Ishikawa (cell line): ENCODE measurements around the gene ARHGEF19.

ENCODE experiments used
- CEBPB ChIP-seq: IDR thresholded peaks from 2 replicates; pipeline ENCODE4 v1.6.1; 2012
- EGR1 ChIP-seq: IDR thresholded peaks from 2 replicates; pipeline ENCODE4 v1.6.1; 2012
- EP300 ChIP-seq: IDR thresholded peaks from 2 replicates; pipeline ENCODE4 v1.6.1; 2012; ENCODE audit warnings: borderline replicate concordance
- FOXM1 ChIP-seq: IDR thresholded peaks from 2 replicates; pipeline ENCODE4 v1.6.1; 2012; ENCODE audit warnings: low read depth, borderline replicate concordance
- MAX ChIP-seq: IDR thresholded peaks from 2 replicates; pipeline ENCODE4 v1.6.1; 2012
- RAD21 ChIP-seq: IDR thresholded peaks from 2 replicates; pipeline ENCODE4 v1.6.1; 2012; ENCODE audit warnings: low read depth
- USF1 ChIP-seq: IDR thresholded peaks from 2 replicates; pipeline ENCODE4 v1.6.1; 2012
- YY1 ChIP-seq: IDR thresholded peaks from 2 replicates; pipeline ENCODE4 v1.6.1; 2012; ENCODE audit warnings: low read depth
- TF ChIP-seq, protein P1 (sequence below): IDR thresholded peaks from 2 replicates; pipeline ENCODE4 v1.6.1; 2012; ENCODE audit warnings: low read depth, mild to moderate bottlenecking

DNA sequence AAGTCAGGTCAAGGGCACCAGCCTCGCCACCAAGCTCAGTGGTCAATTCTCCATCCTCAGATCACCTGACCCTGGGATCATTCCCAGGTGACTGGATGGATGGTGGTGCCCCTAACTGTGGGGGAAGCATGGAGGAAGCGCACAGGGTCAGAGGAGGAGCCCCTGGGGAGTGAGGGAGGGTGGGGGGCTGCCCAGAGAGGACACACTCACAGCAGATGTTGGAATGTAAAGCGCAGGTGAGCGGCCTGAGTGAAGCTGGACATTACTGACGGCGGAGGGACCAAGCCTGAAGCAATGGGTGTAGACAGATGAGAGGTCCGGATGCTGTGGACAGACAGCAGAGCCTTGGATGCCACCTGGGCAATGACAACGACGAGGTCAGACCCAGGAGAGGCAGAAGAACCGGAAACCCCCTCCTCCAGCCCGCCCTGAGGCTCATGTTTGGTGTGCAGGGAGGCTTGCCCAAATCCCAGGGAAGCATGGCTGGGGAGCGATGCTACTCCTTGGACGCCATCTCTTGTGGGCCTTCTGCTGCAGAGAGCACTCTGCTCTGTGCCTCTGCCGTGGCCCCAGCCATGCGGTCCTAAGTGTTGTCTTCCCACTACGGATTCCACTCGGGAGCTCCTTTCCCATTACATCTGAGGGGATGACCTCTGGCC is 30.2 kb upstream of the ARHGEF19 start:
- TF ChIP-seq EP300 (no peak), CEBPB (no peak), FOXM1 (no peak), MAX (no peak), RAD21 (no peak), USF1 (no peak), YY1 (no peak), EGR1 (no peak)
- TF ChIP-seq, protein P1, sequence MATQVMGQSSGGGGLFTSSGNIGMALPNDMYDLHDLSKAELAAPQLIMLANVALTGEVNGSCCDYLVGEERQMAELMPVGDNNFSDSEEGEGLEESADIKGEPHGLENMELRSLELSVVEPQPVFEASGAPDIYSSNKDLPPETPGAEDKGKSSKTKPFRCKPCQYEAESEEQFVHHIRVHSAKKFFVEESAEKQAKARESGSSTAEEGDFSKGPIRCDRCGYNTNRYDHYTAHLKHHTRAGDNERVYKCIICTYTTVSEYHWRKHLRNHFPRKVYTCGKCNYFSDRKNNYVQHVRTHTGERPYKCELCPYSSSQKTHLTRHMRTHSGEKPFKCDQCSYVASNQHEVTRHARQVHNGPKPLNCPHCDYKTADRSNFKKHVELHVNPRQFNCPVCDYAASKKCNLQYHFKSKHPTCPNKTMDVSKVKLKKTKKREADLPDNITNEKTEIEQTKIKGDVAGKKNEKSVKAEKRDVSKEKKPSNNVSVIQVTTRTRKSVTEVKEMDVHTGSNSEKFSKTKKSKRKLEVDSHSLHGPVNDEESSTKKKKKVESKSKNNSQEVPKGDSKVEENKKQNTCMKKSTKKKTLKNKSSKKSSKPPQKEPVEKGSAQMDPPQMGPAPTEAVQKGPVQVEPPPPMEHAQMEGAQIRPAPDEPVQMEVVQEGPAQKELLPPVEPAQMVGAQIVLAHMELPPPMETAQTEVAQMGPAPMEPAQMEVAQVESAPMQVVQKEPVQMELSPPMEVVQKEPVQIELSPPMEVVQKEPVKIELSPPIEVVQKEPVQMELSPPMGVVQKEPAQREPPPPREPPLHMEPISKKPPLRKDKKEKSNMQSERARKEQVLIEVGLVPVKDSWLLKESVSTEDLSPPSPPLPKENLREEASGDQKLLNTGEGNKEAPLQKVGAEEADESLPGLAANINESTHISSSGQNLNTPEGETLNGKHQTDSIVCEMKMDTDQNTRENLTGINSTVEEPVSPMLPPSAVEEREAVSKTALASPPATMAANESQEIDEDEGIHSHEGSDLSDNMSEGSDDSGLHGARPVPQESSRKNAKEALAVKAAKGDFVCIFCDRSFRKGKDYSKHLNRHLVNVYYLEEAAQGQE, result no peak
